NCI-H2196 (cell line): ENCODE data around the gene SLC8A2.

Experiments used
- DNase-seq: peaks from one replicate; lab custom pipeline; 2025; ENCODE audit not compliant: unreplicated experiment; lab: John Stamatoyannopoulos, UW

The SLC8A2 gene

GRCh38 chr19:47432091-47432490 lies 39.6 kb downstream of the SLC8A2 start:
- DNase-seq, result no peak

DNA sequence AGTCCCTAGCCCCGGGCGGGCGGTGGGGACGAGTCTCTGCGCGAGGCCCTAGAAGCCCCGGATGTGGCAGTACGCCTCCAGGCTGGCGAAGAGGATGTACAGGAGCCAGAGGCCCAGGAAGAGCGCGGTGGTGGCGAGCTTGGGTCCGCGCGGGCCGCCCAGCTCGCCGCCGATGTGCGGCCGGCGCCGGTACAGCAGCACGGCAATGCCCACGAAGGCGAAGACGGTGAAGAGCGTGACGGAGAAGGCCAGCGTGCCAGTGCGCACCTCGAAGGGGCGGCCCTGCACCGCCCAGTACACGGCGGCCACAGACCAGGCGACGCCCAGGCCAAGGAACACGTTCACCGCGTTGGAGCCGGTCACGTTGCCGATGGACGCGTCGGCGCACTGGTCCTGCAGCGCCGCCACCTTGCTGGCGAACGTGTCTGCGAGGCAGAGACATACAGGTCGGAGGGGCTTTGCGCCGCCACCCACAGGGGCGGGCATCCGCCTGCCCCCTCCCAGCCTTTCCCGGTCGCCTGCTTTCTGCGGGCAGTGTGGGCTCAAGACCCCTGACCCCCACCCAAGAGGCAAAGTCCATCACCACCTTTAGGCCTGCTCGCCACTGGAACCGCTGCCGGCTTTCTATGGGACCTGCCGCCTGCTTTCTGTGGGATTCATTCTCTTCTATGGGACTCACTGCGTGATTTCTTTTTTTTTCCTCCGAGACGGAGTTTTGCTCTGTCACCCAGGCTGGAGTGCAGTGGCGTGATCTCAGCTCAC lies 41.5 kb downstream of the SLC8A2 start:
- no peak for DNase-seq

DNA sequence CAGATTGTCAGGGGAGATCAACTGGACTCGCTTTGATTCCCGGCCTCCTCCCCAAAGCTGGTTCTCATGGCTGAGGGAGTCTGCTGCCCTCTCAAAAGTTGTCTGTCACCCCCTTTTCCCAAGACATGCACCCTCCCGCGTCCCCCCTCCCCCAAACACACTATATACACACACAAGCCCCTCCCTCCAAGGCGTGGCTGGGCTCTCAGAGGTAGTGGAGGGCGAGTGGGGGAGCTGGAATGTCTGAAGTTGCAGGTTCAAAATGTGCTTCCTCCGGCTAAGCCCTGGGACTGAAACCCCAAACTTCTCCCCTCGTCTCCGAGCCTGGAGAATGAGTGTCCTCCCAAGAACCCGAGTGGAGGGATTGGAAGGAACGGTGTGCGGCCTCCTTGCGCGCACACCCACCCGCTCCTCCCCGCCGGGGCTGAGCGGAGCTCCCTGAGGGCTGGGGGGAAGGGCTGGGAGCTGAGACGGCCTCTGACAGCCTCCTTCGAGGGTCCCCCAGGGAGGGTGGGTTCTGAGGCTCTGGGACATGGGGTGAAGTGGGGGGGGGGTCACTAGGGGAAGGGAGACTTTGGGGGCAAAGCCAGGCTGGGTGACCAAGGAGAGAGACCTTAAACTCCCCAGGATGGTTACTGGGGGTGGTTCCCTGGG lies 42.4 kb downstream of the SLC8A2 start:
- no peak for DNase-seq

GRCh38 chr19:47428177-47428894 lies 43.4 kb downstream of the SLC8A2 start:
- peak; percentile 99 for DNase-seq

DNA sequence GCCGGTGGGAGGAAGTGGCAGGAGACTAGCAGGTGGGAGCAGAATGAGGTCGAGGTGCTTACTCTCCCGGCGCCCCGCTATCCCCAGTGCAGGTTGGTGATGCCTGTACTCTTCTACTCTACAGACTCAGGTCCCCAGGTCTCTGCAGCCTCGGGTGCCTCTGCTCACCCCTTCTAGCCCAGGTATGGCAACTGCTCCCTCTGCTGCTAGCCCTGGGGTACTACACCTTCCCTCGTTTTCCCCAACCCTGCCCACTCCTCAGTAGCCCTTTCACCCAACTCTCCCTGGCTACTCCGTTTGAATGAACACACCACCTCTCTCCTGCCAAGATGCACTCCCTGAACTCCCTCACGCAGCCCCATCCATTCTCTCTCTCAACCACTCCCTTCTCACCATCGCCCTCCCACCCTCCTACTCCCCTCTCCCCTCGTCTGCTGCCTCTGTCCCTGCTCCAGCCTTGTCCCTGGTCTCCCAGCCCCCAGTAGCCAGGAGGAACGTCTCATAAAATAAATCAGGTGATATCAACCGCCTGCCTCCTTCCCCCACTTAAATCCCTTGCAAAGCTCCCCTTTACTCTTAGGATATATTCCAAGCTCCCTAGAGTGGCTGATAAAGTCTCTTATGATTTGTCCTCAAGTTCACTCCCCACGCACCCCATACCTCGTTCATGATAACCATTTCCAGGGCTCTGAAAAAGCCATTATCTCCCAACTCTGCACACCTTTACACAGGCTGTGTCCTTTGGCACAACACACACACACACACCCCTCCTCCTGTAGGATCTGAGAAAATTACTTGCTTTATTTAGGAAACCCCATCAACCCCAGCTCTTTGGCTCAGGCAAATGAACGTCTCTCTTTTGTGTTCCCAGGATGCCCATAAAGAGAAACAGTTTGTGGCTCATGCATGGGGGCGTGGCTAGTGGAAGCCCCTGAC lies 44.2 kb downstream of the SLC8A2 start:
- peak; percentile 87 for DNase-seq

DNA sequence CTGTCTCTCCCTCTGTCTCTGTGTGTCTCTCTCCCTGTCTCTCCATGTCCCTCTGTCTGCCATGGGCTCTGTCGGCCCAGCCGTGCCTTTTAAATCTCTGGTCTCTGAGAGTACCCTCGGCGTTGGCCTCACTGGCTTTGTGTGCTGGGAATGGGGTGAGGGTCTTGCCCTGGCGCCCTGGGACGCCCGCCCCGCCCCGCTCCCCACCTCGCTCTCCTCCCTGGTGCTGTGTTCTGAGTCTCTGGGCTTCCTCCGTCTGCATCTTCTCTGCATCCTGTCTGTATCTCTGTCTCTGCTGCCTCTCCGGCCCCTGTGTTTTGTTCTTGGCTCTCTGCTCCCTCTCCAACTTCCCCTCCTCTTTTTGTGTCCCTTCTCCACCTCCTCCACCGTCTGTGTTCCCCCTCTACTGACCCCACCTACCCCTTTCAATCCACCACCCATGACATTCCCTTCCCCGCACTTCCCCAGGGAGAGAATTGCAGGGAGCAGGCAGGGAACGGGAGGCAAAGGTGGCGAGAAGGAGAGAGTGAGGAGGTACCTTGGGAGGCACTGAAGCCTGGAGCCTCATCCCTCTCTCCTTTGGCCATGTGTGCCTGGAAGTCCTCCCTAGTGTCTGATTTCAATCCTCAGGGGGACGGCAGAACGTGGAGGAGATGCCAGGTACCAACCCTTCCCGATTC lies 48.4 kb downstream of the SLC8A2 start:
- DNase-seq, result no peak

GRCh38 chr19:47422417-47423163 lies 49.1 kb downstream of the SLC8A2 start:
- no peak for DNase-seq

DNA sequence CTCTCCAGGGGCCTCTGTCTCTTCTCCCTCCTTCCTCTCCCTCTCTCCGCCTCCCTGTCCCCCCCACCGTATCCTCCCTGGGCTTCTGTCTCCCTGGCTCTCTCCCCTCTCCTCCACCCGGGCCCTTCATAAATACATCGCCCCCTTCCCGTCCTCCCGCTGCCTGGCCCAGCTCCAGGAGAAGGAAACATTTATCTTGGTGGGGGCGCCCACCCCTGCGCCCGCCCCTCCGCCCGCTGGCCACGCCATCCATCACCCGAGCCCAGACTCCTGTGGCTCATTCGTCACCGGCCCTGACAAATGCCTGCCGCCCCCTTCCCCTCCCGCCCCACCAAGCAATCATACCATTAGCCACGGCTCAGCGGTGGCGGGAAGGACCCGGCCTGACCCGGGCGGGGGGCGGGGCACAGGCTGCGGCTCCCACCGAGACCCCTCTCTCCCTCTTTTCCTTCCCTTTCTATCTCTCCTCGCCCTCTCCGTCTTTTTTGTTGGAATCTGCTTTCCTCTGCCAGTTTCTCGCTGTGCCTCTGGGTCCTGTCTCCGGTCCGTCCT lies 49.8 kb downstream of the SLC8A2 start:
- DNase-seq, result no peak

GRCh38 chr19:47421244-47421786 lies 50.4 kb downstream of the SLC8A2 start:
- no peak for DNase-seq

- DNase-seq, result no peak
Observed at GRCh38 chr19:47419789-47420188, 51.9 kb downstream of the SLC8A2 start.

GRCh38 chr19:47419030-47419783 lies 52.5 kb downstream of the SLC8A2 start, which contains the start of gene MEIS3:
Gene MEIS3, minus strand, starts transcription at chr19:47419527. Its CDS starts 446 bp downstream, at chr19:47419081.
- DNase-seq, result no peak

DNA sequence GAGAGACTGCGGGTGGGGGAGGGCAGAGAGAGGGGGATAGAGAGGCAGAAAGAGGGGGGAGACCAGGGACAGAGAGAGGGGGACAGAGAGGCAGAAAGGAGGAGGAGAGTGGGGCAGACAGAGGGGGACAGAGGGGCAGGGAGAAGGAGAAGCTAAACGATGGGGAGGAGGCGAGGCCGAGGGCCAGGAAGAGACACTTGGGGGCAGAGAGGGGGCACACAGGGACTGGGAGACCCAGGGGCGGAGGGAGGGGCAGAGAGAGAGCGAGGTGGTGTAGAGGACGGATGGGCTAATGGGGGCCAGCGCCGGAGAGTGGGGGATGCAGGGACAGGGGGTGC lies 53.0 kb downstream of the SLC8A2 start:
- DNase-seq, result no peak

DNA sequence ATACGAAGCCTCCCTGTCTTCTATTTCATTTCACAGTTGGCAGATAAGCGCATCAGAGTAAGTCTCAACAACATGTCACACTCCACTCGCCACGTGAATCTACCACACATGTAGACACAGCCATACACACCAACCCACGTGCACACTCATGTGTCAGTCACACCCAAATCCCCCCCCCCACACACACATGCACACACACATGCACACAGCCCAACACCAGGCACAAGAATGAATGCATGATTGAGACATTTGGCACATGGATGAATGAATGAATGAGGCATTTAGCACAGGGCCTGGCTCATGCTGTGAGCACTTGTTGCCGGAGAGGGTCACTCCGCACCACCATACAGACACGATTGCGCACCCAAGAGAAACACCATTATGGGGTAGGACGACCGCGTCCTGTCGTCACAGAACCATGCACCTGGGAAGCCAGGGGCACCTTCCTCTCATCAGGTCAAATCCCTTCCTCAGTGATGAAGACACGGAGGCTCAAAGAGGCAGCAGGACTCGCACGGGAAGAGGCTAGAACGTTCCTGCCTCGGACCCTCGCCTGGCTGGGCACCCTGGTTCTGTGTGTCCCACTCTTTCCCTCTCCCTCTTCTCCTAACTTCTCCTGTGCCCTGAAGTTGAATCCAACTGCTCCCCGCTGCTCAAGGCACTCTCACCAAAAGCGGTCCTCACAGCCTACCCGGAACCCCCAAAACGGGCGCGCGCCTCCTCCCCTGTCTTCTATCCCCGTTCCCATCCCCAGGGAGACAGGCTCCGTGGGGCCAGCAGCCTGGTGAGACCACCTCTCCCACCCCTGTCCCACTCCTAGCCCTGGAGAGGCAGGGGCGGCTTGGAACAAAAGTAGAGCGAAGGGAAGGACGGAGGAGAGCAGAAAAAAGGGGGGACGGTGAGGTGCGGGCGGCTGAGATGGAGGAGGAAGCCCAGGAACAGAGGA lies 53.7 kb downstream of the SLC8A2 start:
- DNase-seq, result no peak

GRCh38 chr19:47417107-47417745 lies 54.5 kb downstream of the SLC8A2 start:
- DNase-seq, result no peak

DNA sequence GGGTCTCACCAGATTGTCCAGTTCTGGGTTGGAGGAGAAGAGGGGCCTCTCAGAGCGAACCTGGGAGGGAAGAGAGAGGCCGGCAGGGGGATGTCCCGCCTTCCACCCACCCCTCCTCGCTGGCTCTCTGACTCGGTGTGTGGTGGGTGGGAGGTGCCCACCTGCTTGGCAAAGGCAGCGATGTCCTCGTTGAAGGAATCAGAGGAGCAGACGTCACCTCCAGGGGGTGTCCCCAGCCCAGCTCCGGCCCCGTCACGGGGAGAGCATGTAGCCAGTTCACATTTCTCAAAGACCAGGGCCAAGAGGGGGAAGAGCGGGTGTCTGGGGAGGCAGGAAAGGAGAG lies 55.1 kb downstream of the SLC8A2 start:
- DNase-seq, result no peak

- DNase-seq, result no peak
Observed at GRCh38 chr19:47415953-47416642, 55.6 kb downstream of the SLC8A2 start.
